NT2/D1 (cell line): ENCODE data around the gene MEGF6.

Source experiments
- DNase-seq: peaks from one replicate; pipeline ENCODE4 v3.0.0-alpha.2; 2011; ENCODE audit warnings: low read depth, low spot score
- H3K27me3 ChIP-seq: 2 replicates; pipeline ENCODE4 v1.6.0; 2011; ENCODE audit warnings: mild to moderate bottlenecking; ENCODE audit not compliant: insufficient read length, insufficient read depth
- H3K36me3 ChIP-seq: 2 replicates; pipeline ENCODE4 v1.6.1; 2011; ENCODE audit warnings: mild to moderate bottlenecking, low read length, mixed read lengths; ENCODE audit not compliant: insufficient read depth, insufficient read length
- H3K4me1 ChIP-seq: 2 replicates; pipeline ENCODE4 v1.5.1; 2011; ENCODE audit not compliant: insufficient read depth, insufficient read length
- H3K4me3 ChIP-seq: 2 replicates; pipeline ENCODE4 v1.5.1; 2011; ENCODE audit warnings: low read depth; ENCODE audit not compliant: insufficient read length
- H3K9ac ChIP-seq: 2 replicates; pipeline ENCODE4 v1.6.0; 2011; ENCODE audit warnings: low read depth; ENCODE audit not compliant: insufficient read length
- H3K9me3 ChIP-seq: 2 replicates; pipeline ENCODE4 v1.5.1; 2011; ENCODE audit warnings: mild to moderate bottlenecking, low read length; ENCODE audit not compliant: insufficient read depth
- SUZ12 ChIP-seq: IDR thresholded peaks from 2 replicates; pipeline ENCODE4 v1.6.1; 2011; ENCODE audit not compliant: insufficient read length, insufficient read depth; ENCODE audit errors: extremely low read depth
- YY1 ChIP-seq: IDR thresholded peaks from 2 replicates; pipeline ENCODE4 v1.6.1; 2011; ENCODE audit not compliant: insufficient read length, insufficient read depth
- ZNF274 ChIP-seq: IDR thresholded peaks from 2 replicates; pipeline ENCODE4 v1.6.1; 2011; ENCODE audit warnings: mild to moderate bottlenecking, low read depth, low read length

The MEGF6 gene

DNA sequence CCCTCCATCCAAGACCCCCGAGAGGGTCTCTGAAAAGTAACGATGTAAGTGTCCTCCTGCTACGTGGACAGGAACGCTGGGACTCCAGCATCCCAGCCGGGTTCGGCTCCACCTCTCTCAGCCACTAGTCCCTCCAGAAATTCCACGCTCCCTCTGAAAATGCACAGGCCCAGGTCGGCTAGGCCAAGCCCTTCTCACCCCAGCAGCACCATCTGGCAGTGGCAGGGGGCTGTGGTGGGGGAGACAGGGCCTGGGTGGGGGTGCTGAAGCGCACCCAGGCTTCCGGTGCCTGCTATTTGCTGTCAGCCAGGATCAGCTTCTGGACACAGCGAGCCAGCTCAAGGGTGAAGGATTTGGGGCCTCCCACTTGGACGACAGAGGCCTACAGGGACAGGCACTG lies 83.5 kb downstream of the MEGF6 start:
- TF ChIP-seq SUZ12, result no peak
- no peak overlapping the region for H3K9ac ChIP-seq
- no peaks in the 10 kb centered on the region for H3K27me3 ChIP-seq
- H3K9me3 ChIP-seq, result no peaks in the 10 kb centered on the region
- H3K4me3 ChIP-seq, result no peak overlapping the region
- peaks cover 30% of the 10 kb centered on the region for H3K4me1 ChIP-seq
- no peak for DNase-seq
- peaks cover 3% of the 10 kb centered on the region for H3K36me3 ChIP-seq

DNA sequence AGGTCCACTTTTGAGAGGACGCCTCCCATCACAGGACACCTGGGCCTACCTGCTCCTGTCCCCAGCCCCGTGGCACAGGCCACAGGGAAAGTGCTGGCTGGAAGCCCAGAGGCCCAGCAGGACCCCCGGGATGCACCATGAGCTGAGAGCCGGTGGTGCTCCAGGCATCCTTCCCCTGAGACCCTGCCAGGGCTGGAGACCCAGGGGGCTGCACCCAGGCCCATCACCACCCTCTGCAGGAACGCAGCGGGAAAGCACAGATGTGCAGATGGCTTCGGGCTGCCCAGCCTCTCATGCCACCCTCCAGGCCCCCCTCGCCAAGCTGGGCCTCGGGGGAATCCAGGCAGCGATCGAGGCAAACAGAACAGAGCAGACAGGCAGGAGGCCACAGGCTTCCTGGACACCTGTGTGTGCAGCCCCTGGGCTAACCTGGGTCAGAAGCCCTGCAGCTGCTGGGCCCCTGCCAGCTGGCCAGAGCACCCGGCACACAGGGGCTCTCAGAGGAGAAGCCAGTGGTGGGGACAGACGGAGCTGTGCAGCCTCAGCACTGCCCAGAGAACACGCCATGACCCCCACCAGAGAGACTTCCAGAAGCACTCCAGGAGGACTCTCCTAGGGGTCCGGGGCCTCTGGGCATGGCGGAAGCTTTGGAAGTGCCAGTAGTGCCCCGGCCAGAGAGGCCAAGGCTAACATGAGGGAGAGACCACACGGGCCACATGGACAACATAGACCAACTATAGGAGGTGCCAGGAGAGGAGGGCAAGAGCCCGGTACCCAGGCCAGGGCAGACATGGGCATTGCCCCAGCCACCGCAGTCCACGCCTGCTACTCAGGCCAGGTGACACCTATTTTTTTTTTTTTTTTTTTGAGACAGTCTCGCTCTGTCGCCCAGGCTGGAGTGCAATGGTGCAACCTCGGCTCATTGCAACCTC lies 85.5 kb downstream of the MEGF6 start:
- H3K36me3 ChIP-seq, result peaks cover 8% of the 10 kb centered on the region
- H3K9me3 ChIP-seq, result no peaks in the 10 kb centered on the region
- TF ChIP-seq YY1 (no peak), SUZ12 (no peak), ZNF274 (no peak)
- H3K4me1 ChIP-seq, result peaks cover 27% of the 10 kb centered on the region
- no peaks in the 10 kb centered on the region for H3K27me3 ChIP-seq
- no peak for DNase-seq
- no peak overlapping the region for H3K4me3 ChIP-seq
- no peak overlapping the region for H3K9ac ChIP-seq

DNA sequence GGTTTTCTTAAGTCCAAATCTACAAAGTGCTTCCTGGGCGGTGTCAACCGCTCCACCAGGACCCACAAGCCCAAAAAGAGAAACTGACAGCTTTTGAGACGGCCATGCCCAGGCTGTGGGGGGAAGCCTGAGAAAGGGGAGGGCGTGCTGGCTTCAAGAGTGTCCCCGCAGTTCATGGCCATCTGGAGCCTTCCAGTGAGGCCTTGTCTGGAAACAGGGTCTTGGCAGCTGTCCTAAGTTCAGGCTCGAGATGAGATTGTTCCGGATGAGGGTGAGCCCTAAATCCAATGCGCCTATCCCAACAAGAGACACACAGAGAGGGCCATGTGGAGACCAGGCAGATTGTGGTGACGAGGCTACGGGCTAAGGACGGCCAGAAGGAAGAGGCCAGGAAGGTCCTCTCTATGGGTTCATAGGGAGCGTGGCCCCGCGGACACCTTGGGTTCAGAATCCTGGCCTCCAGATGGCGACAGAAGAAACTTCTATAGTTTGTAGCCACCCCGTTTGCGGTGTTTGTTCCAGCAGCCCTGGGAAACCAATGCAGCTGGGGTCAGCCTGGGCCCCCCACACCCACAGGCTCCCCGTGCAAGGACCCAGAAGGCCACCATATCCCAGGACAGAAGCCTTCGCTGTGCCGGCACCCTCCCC lies 86.6 kb downstream of the MEGF6 start:
- H3K27me3 ChIP-seq, result no peaks in the 10 kb centered on the region
- H3K9me3 ChIP-seq, result no peaks in the 10 kb centered on the region

DNA sequence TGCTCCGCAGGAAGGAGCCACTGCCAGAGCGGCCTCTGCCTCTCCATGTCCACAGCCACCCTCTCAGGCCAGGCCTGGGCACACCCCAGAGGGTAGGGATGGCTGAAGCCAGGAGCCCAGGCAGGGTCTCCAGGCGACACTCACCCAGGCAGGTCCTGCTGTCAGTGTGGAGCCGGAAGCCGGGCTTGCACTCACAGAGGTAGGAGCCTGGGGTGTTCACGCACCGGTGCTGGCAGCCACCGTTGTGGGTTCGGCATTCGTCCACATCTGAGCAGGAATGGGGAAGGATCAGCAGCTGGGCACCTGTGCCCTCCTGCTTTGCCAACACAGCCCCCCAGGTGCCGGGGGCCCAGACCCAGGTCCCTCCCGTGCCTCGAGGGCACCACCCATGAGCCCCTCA lies 87.3 kb downstream of the MEGF6 start:
- Histone ChIP-seq H3K9me3 (no peaks in the 10 kb centered on the region), H3K27me3 (no peaks in the 10 kb centered on the region), H3K9ac (no peak overlapping the region), H3K36me3 (peaks cover 11% of the 10 kb centered on the region), H3K4me1 (peaks cover 17% of the 10 kb centered on the region), H3K4me3 (no peak overlapping the region)
- no peak for TF ChIP-seq ZNF274
- no peak for TF ChIP-seq SUZ12
- no peak for TF ChIP-seq YY1
- no peak for DNase-seq

More for the DNA sequence above, 86.6 kb downstream of the MEGF6 start:
- Histone ChIP-seq H3K36me3 (peaks cover 11% of the 10 kb centered on the region), H3K4me3 (no peak overlapping the region), H3K4me1 (peaks cover 18% of the 10 kb centered on the region), H3K9ac (no peak overlapping the region)
- no peak for TF ChIP-seq SUZ12
- TF ChIP-seq YY1, result no peak
- no peak for TF ChIP-seq ZNF274
- DNase-seq, result no peak

DNA sequence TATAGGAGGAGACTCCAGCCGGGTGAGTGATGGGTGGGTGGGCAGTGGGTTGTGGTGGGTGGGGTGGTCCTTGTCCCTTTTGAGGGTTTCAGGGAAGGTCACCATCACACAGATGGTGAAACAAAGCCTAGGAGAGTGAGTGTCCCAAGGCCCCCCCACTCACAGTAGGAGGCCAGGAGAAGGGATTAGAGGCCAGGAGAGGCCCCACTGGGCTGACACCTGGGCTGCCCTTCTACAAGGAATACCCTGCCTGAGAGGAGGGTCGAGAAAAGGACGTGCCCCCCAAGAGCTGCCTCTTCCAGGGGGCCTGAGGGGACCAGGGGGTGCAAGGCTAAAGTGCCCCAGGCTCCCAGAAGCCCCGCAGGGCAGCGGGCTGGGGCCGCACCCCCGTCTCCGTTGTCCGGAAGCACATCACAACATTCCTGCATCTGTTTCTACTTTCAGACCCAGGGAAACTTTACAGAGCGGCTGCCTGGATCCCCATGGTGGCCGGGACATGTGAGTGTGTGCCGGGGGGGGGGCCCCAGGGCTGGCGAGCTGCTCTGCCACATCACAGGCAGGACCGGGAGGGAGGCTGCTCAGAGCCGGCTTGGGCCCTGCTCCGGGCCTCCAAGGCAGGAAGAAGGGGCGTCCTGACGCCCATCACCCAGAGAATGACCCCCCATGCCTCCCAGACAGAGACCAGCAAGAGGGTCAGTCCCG lies 88.6 kb downstream of the MEGF6 start:
- H3K4me1 ChIP-seq, result peaks cover 15% of the 10 kb centered on the region
- H3K9me3 ChIP-seq, result peaks cover 7% of the 10 kb centered on the region; the same call in 1 of the 2 replicates
- TF ChIP-seq ZNF274, result no peak
- TF ChIP-seq YY1, result no peak
- TF ChIP-seq SUZ12, result no peak
- H3K27me3 ChIP-seq, result no peaks in the 10 kb centered on the region
- no peak overlapping the region for H3K9ac ChIP-seq
- DNase-seq, result no peak
- peaks cover 8% of the 10 kb centered on the region for H3K36me3 ChIP-seq
- H3K4me3 ChIP-seq, result no peak overlapping the region

DNA sequence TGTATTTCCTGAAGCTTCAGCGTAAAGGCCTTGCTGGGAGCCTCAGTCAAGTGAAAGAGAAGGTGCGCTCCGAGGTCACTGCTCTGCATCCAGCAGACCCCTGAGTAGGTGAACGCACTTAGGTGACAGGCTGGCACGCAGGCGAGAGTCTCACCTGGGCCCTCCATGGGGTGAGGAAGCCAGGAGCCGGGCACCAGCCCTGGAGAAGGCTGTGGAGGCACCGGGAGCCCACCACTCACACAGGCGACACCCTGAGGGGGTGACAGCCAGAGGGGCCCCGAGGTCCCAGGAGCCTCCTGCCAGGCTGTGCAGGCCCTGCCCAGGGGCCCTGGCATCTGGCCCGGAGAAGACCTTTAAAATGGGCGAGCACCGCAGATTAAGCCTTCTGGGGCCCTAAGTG lies 89.2 kb downstream of the MEGF6 start:
- H3K4me1 ChIP-seq, result peaks cover 15% of the 10 kb centered on the region
- peaks cover 8% of the 10 kb centered on the region for H3K36me3 ChIP-seq
- H3K9me3 ChIP-seq, result peaks cover 7% of the 10 kb centered on the region; the same call in 1 of the 2 replicates
- DNase-seq, result no peak
- no peak overlapping the region for H3K4me3 ChIP-seq
- no peak for TF ChIP-seq ZNF274
- TF ChIP-seq SUZ12, result no peak
- no peak for TF ChIP-seq YY1
- H3K27me3 ChIP-seq, result no peaks in the 10 kb centered on the region
- H3K9ac ChIP-seq, result no peak overlapping the region

DNA sequence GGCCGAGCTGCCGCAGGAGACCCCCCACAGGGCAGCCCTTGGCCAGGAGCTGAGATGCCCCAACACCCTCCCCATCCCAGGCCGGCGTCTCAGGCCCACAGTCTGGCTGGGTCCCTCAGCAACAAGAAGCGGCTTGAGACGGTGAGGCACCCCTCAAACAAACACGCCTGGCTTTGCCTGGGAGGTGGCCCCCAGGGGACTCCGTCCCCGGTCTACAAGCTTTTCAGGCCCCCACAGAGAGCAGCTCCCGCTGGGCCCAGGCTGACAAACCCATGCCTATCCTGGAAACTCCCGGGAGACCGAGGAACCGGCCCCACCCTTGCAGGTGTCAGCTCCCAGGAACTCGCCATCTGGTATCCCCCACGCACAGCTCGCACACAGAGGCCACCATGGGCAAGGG lies 89.9 kb downstream of the MEGF6 start:
- no peak overlapping the region for H3K4me3 ChIP-seq
- H3K27me3 ChIP-seq, result no peaks in the 10 kb centered on the region
- peaks cover 15% of the 10 kb centered on the region for H3K4me1 ChIP-seq
- peaks cover 7% of the 10 kb centered on the region; the same call in 1 of the 2 replicates for H3K9me3 ChIP-seq
- no peak overlapping the region for H3K9ac ChIP-seq
- no peak for TF ChIP-seq ZNF274
- TF ChIP-seq YY1, result no peak
- TF ChIP-seq SUZ12, result no peak
- peaks cover 8% of the 10 kb centered on the region for H3K36me3 ChIP-seq
- no peak for DNase-seq
